ENCODE results near the gene EAF1. TPM values are rescaled to one million over a fixed set of nuclear protein-coding genes. Genes with fewer than 3 reads are reported as not detected.
A peak's percentile ranks its signal among the peaks of the same experiment; 100 is the strongest.

EAF1 gene
- total and polyA plus RNA-seq, 4 donors: 7.5 to 19.4 (median 14.6) TPM

DNA sequence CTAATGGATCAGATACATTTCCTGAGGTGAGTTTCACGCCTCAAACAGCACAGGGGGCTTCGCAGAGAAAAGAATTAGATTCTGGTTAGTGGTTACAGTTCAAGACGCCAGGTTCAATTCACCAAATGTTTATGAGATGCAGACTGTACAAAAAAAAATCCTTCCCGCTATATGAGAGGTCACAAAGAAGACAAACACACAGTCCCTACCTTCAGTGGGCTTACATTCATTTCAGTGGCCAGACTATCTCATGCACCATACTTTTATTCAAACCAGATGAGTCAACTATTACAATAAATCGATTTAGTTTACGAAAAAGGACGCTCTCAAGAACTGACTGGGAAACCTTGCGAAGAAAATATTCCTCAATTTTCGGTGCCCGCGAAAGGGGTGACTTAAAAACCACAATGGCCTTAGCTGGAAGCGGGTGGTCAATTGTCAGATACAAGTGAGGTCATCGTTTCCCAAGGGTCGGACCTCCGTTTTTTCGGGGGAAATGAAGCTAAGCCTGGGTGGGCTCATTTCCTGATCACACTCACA lies 749 bp upstream of the EAF1 start:
- Histone ChIP-seq H3K36me3 (ENCODE audit: control insufficient read depth in 1 of 2, insufficient read depth in 2 of 2, low read length in 1 of 2) (peaks cover 0 to 3% of the 10 kb centered on the region in 2 donors), H3K4me1 (ENCODE audit: control insufficient read depth in 1 of 2, insufficient read depth in 2 of 2, low read length in 2 of 2) (peaks cover 1 to 4% of the 10 kb centered on the region in 2 donors), H3K4me3 (ENCODE audit: low read length in 2 of 2) (peak overlapping the region; percentile 74 to 89), H3K9me3 (ENCODE audit: control insufficient read depth, low read length) (no peaks in the 10 kb centered on the region), H3K27me3 (ENCODE audit: control insufficient read depth in 1 of 2, insufficient read depth in 2 of 2, low read length in 1 of 2) (no peaks in the 10 kb centered on the region), H3K27ac (ENCODE audit: low read depth in 1 of 2, low read length in 2 of 2) (peak overlapping the region in 1 of 2 donors; percentile 43)
- DNase-seq (no peak), ATAC-seq (ENCODE audit: low FRiP score) (no peak)
- WGBS, 2 donors: 46 to 47% methylated on average over 16 of the region's 16 CpGs
- intact Hi-C loops (cut with DNase I): loop anchor here (2.0 to 5.0 kb wide), 2 partner anchors 130 to 131 kb away; no protein-coding TSS in a partner anchor

DNA sequence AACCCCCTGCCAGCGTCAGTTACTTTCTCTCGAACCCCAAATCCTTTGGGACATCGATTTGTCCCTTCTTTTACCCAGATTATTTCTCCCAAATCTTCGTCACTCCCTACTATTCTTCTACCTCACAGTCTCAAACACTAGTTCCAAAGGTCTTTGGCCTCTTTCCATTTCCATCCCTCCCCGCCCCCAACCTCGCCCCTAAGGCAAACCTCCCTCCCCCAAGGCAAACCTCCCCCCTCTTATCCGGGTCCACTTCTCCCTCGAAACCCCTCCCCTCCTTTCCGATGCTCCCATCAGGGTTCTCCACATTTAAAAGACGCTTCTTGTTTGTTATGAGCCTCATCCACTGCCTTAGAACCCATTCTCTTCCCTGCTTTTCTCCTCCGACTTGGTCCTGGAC lies 583 bp downstream of the EAF1 start:
- H3K36me3 ChIP-seq (ENCODE audit: control insufficient read depth in 1 of 2, insufficient read depth in 2 of 2, low read length in 1 of 2): peaks cover 0 to 3% of the 10 kb centered on the region in 2 donors
- H3K4me3 ChIP-seq (ENCODE audit: low read length in 2 of 2): peak overlapping the region; percentile 74 to 89
- no peak for ATAC-seq (ENCODE audit: low FRiP score)
- H3K27me3 ChIP-seq (ENCODE audit: control insufficient read depth in 1 of 2, insufficient read depth in 2 of 2, low read length in 1 of 2): no peaks in the 10 kb centered on the region
- no peak for DNase-seq
- intact Hi-C loops (cut with DNase I): loop anchor here (2.0 to 5.0 kb wide), 2 partner anchors 129 kb away; no protein-coding TSS in a partner anchor
- no peaks in the 10 kb centered on the region for H3K9me3 ChIP-seq (ENCODE audit: control insufficient read depth, low read length)
- H3K4me1 ChIP-seq (ENCODE audit: control insufficient read depth in 1 of 2, insufficient read depth in 2 of 2, low read length in 2 of 2): peaks cover 1 to 4% of the 10 kb centered on the region in 2 donors
- H3K27ac ChIP-seq (ENCODE audit: low read depth in 1 of 2, low read length in 2 of 2): peak overlapping the region; percentile 31 to 72
- 1% methylated on average over 11 of the region's 11 CpGs for WGBS, 2 donors

GRCh38 chr3:15428539-15428938 lies 1.1 kb downstream of the EAF1 start:
- Histone ChIP-seq H3K27ac (ENCODE audit: low read depth in 1 of 2, low read length in 2 of 2) (peak overlapping the region in 1 of 2 donors; percentile 72), H3K36me3 (ENCODE audit: control insufficient read depth in 1 of 2, insufficient read depth in 2 of 2, low read length in 1 of 2) (peaks cover 0 to 3% of the 10 kb centered on the region in 2 donors), H3K9me3 (ENCODE audit: control insufficient read depth, low read length) (no peaks in the 10 kb centered on the region), H3K4me1 (ENCODE audit: control insufficient read depth in 1 of 2, insufficient read depth in 2 of 2, low read length in 2 of 2) (peaks cover 1 to 4% of the 10 kb centered on the region in 2 donors), H3K4me3 (ENCODE audit: low read length in 2 of 2) (peak overlapping the region; percentile 74 to 89), H3K27me3 (ENCODE audit: control insufficient read depth in 1 of 2, insufficient read depth in 2 of 2, low read length in 1 of 2) (no peaks in the 10 kb centered on the region)
- intact Hi-C loops (cut with DNase I): loop anchor here in 1 of 2 donors (5.0 kb wide), 1 partner anchor 129 kb away; no protein-coding TSS in a partner anchor
- ATAC-seq (ENCODE audit: low FRiP score) (no peak), DNase-seq (no peak)
- WGBS, 2 donors: 3 to 6% methylated on average over 9 of the region's 9 CpGs

DNA sequence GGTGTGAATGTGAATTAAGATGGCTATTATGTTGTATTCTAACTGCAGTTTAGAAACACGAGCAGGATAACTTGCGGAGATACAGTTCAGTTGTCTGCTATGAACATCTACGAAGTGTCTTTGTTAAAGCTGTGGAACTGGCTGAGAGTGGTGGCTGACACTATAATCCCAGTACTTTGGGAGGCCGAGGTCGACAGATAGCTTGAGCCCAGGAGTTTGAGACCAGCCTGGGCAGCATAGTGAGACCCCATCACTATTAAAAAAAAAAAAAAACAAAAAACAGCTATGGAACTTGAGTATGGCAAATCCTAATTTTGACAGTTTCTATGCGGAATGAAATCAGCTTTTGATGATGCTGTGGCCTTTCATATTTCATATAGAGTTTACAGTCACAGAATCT lies 1.7 kb downstream of the EAF1 start:
- DNase-seq (no peak), ATAC-seq (ENCODE audit: low FRiP score) (no peak)
- no peaks in the 10 kb centered on the region for H3K9me3 ChIP-seq (ENCODE audit: control insufficient read depth, low read length)
- H3K4me3 ChIP-seq (ENCODE audit: low read length in 2 of 2): peak overlapping the region in 1 of 2 donors; percentile 74
- no peaks in the 10 kb centered on the region for H3K27me3 ChIP-seq (ENCODE audit: control insufficient read depth in 1 of 2, insufficient read depth in 2 of 2, low read length in 1 of 2)
- intact Hi-C loops (cut with DNase I): loop anchor here in 1 of 2 donors (5.0 kb wide), 1 partner anchor 128 kb away; no protein-coding TSS in a partner anchor
- H3K27ac ChIP-seq (ENCODE audit: low read depth in 1 of 2, low read length in 2 of 2): no peak overlapping the region
- peaks cover under 1 to 3% of the 10 kb centered on the region in 2 donors for H3K36me3 ChIP-seq (ENCODE audit: control insufficient read depth in 1 of 2, insufficient read depth in 2 of 2, low read length in 1 of 2)
- H3K4me1 ChIP-seq (ENCODE audit: control insufficient read depth in 1 of 2, insufficient read depth in 2 of 2, low read length in 2 of 2): peaks cover 1 to 4% of the 10 kb centered on the region in 2 donors
- 86 to 89% methylated on average over 6 of the region's 6 CpGs for WGBS, 2 donors

- Histone ChIP-seq H3K4me3 (ENCODE audit: low read length in 2 of 2) (no peak overlapping the region), H3K36me3 (ENCODE audit: control insufficient read depth in 1 of 2, insufficient read depth in 2 of 2, low read length in 1 of 2) (peaks cover 8% of the 10 kb centered on the region in 2 donors), H3K27ac (ENCODE audit: low read depth in 1 of 2, low read length in 2 of 2) (no peak overlapping the region), H3K9me3 (ENCODE audit: control insufficient read depth, low read length) (no peaks in the 10 kb centered on the region), H3K27me3 (ENCODE audit: control insufficient read depth in 1 of 2, insufficient read depth in 2 of 2, low read length in 1 of 2) (no peaks in the 10 kb centered on the region), H3K4me1 (ENCODE audit: control insufficient read depth in 1 of 2, insufficient read depth in 2 of 2, low read length in 2 of 2) (peaks cover 0 to 1% of the 10 kb centered on the region in 2 donors)
- WGBS, 2 donors: 51 to 68% methylated on average over 1 of the region's 1 CpG
- intact Hi-C loops (cut with DNase I): no loop called here
- no peak for ATAC-seq (ENCODE audit: low FRiP score)
- DNase-seq: no peak
Measured at GRCh38 chr3:15430624-15431023, 3.2 kb downstream of the EAF1 start.

DNA sequence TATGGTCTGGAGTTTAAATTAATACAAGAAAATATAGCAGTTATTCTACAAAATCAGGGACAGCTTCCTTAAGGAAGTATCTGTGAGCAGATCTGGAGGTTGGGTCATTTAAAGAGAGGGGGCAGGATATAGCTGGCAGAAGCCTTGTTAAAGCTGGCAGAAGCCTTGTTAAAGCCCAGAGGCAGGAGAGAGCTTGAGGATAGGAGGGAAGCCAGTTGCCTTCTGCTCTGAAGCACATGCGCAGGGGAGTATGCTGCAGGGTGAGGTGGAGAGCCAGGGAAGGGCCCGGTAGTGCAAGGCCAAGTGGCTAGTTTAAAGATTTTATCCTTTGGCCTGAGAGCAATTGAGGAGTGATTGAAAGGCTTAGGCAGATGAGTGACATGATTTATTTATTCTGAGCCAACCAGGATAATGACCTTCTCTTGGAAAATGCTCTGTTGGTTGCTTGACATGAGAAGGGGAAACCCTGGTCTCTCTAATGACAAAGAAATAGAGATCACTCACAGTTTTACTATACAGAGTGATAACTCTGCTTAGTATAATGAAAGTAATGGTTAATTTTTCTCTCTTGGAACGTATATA lies 3.9 kb downstream of the EAF1 start:
- H3K36me3 ChIP-seq (ENCODE audit: control insufficient read depth in 1 of 2, insufficient read depth in 2 of 2, low read length in 1 of 2): peaks cover 8 to 10% of the 10 kb centered on the region in 2 donors

GRCh38 chr3:15433531-15433930 lies 6.1 kb downstream of the EAF1 start:
- ATAC-seq (ENCODE audit: low FRiP score) (no peak), DNase-seq (no peak)
- H3K36me3 ChIP-seq (ENCODE audit: control insufficient read depth in 1 of 2, insufficient read depth in 2 of 2, low read length in 1 of 2): peaks cover 8 to 11% of the 10 kb centered on the region in 2 donors
- H3K9me3 ChIP-seq (ENCODE audit: control insufficient read depth, low read length): no peaks in the 10 kb centered on the region
- intact Hi-C loops (cut with DNase I): no loop called here
- 93% methylated on average over 1 of the region's 1 CpG for WGBS, 2 donors
- H3K27me3 ChIP-seq (ENCODE audit: control insufficient read depth in 1 of 2, insufficient read depth in 2 of 2, low read length in 1 of 2): no peaks in the 10 kb centered on the region
- H3K4me1 ChIP-seq (ENCODE audit: control insufficient read depth in 1 of 2, insufficient read depth in 2 of 2, low read length in 2 of 2): peaks cover 0 to 1% of the 10 kb centered on the region in 2 donors
- no peak overlapping the region for H3K4me3 ChIP-seq (ENCODE audit: low read length in 2 of 2)
- H3K27ac ChIP-seq (ENCODE audit: low read depth in 1 of 2, low read length in 2 of 2): no peak overlapping the region

More for the DNA sequence above, 3.9 kb downstream of the EAF1 start:
- 76 to 82% methylated on average over 3 of the region's 3 CpGs for WGBS, 2 donors
- ATAC-seq (ENCODE audit: low FRiP score) (no peak), DNase-seq (no peak)
- no peak overlapping the region for H3K27ac ChIP-seq (ENCODE audit: low read depth in 1 of 2, low read length in 2 of 2)
- no peak overlapping the region for H3K4me3 ChIP-seq (ENCODE audit: low read length in 2 of 2)
- H3K27me3 ChIP-seq (ENCODE audit: control insufficient read depth in 1 of 2, insufficient read depth in 2 of 2, low read length in 1 of 2): no peaks in the 10 kb centered on the region
- H3K4me1 ChIP-seq (ENCODE audit: control insufficient read depth in 1 of 2, insufficient read depth in 2 of 2, low read length in 2 of 2): peaks cover 0 to 1% of the 10 kb centered on the region in 2 donors
- no peaks in the 10 kb centered on the region for H3K9me3 ChIP-seq (ENCODE audit: control insufficient read depth, low read length)
- intact Hi-C loops (cut with DNase I): no loop called here

DNA sequence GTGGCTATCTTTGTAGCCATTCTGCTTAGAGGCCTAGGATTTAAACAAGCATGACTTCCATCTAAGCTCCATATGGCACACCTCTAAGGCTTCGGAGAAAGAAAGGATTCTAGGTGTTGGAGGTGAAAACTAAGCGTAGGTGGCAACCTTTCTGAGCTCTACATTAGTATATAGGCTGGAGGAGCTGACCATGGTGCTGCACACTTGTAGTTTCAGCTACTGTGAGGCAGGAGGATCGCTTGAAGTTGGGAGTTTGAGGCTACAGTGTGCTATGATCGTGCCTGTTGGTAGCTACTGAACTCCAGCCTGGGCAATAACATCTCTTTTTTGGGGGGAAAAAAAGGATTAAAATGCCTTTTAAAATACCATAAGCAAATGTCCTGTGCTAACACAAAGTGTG lies 7.4 kb downstream of the EAF1 start:
- intact Hi-C loops (cut with DNase I): no loop called here
- H3K4me1 ChIP-seq (ENCODE audit: control insufficient read depth in 1 of 2, insufficient read depth in 2 of 2, low read length in 2 of 2): peaks cover 0 to 1% of the 10 kb centered on the region in 2 donors
- ATAC-seq (ENCODE audit: low FRiP score) (no peak), DNase-seq (no peak)
- 92 to 93% methylated on average over 4 of the region's 4 CpGs for WGBS, 2 donors
- peaks cover 8 to 15% of the 10 kb centered on the region in 2 donors for H3K36me3 ChIP-seq (ENCODE audit: control insufficient read depth in 1 of 2, insufficient read depth in 2 of 2, low read length in 1 of 2)
- no peaks in the 10 kb centered on the region for H3K27me3 ChIP-seq (ENCODE audit: control insufficient read depth in 1 of 2, insufficient read depth in 2 of 2, low read length in 1 of 2)
- no peaks in the 10 kb centered on the region for H3K9me3 ChIP-seq (ENCODE audit: control insufficient read depth, low read length)
- H3K4me3 ChIP-seq (ENCODE audit: low read length in 2 of 2): no peak overlapping the region
- H3K27ac ChIP-seq (ENCODE audit: low read depth in 1 of 2, low read length in 2 of 2): no peak overlapping the region

DNA sequence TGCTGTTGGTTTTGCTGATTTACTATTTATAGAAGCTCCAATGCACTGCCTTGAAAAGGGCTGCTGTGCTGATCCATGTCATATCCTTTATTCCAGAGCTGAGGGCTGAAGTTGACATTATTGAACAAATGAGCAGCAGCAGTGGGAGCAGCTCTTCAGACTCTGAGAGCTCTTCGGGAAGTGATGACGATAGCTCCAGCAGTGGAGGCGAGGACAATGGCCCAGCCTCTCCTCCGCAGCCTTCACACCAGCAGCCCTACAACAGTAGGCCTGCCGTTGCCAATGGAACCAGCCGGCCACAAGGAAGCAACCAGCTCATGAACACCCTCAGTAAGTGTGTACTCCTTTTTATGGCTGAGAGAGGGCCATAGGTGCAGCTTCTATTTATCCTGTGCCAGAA lies 8.8 kb downstream of the EAF1 start:
- peaks cover 12 to 14% of the 10 kb centered on the region in 2 donors for H3K36me3 ChIP-seq (ENCODE audit: control insufficient read depth in 1 of 2, insufficient read depth in 2 of 2, low read length in 1 of 2)

More for the DNA sequence above, 8.8 kb downstream of the EAF1 start:
- Histone ChIP-seq H3K9me3 (ENCODE audit: control insufficient read depth, low read length) (no peaks in the 10 kb centered on the region), H3K27me3 (ENCODE audit: control insufficient read depth in 1 of 2, insufficient read depth in 2 of 2, low read length in 1 of 2) (no peaks in the 10 kb centered on the region), H3K27ac (ENCODE audit: low read depth in 1 of 2, low read length in 2 of 2) (no peak overlapping the region), H3K4me1 (ENCODE audit: control insufficient read depth in 1 of 2, insufficient read depth in 2 of 2, low read length in 2 of 2) (peaks cover 2 to 3% of the 10 kb centered on the region in 2 donors), H3K4me3 (ENCODE audit: low read length in 2 of 2) (no peak overlapping the region)
- intact Hi-C loops (cut with DNase I): no loop called here
- WGBS, 2 donors: 91 to 93% methylated on average over 6 of the region's 6 CpGs
- ATAC-seq (ENCODE audit: low FRiP score) (no peak), DNase-seq (no peak)

Data from aorta (tissue), 5 donors.